ENCODE results near the gene LMAN2L.

LMAN2L gene

GRCh38 chr2:96739633-96740428, at the start of gene LMAN2L:
TSS of gene LMAN2L (minus strand) at chr2:96740064. CDS start at chr2:96740040, 24 bp downstream.
- ChIA-PET POLR2A (ENCODE audit: low non-redundant PET) (no interaction called here), CTCF (interaction anchor here (1.0 kb wide), 1 partner anchor 74 kb away, joined by 3 read pairs; no protein-coding TSS in a partner anchor)
- TF ChIP-seq CTCF (conservative IDR thresholded peaks at IDR 0.05; ENCODE audit: low read depth): no peak
- peak within 1 kb of the TSS; percentile 74 for H3K27ac ChIP-seq
- DNase-seq (ENCODE audit: low spot score): peak; percentile 97

- peak overlapping the region; percentile 79 for H3K27ac ChIP-seq
- no peak for DNase-seq (ENCODE audit: low spot score)
- ChIA-PET CTCF (interaction anchor here (1.2 kb wide), 1 partner anchor 12 kb away, joined by 4 read pairs; no protein-coding TSS in a partner anchor), POLR2A (ENCODE audit: low non-redundant PET) (no interaction called here)
- no peak for TF ChIP-seq CTCF (conservative IDR thresholded peaks at IDR 0.05; ENCODE audit: low read depth)
These were observed 49.4 kb upstream of the LMAN2L start for GRCh38 chr2:96789245-96789617.

GRCh38 chr2:96788442-96789244, 48.8 kb upstream of the LMAN2L start:
- DNase-seq (ENCODE audit: low spot score): peak; percentile 15
- CTCF ChIA-PET: interaction anchor here (0.6 to 1.2 kb wide), 4 partner anchors 12 to 440 kb away, joined by 3 to 4 read pairs (median 3); no protein-coding TSS in a partner anchor
- TF ChIP-seq CTCF (conservative IDR thresholded peaks at IDR 0.05; ENCODE audit: low read depth): no peak
- H3K27ac ChIP-seq: peak overlapping the region; percentile 79
- POLR2A ChIA-PET (ENCODE audit: low non-redundant PET): interaction anchor here (0.5 kb wide), 1 partner anchor 454 kb away, joined by 5 read pairs; no protein-coding TSS in a partner anchor

GRCh38 chr2:96787411-96787810, 47.5 kb upstream of the LMAN2L start:
- DNase-seq (ENCODE audit: low spot score): no peak
- ChIA-PET POLR2A (ENCODE audit: low non-redundant PET) (no interaction called here), CTCF (no interaction called here)
- H3K27ac ChIP-seq: peak overlapping the region; percentile 79
- no peak for TF ChIP-seq CTCF (conservative IDR thresholded peaks at IDR 0.05; ENCODE audit: low read depth)

GRCh38 chr2:96783388-96783787, 43.5 kb upstream of the LMAN2L start:
- no peak for TF ChIP-seq CTCF (conservative IDR thresholded peaks at IDR 0.05; ENCODE audit: low read depth)
- POLR2A ChIA-PET (ENCODE audit: low non-redundant PET): no interaction called here
- CTCF ChIA-PET: no interaction called here
- DNase-seq (ENCODE audit: low spot score): no peak
- no peak overlapping the region for H3K27ac ChIP-seq

- DNase-seq (ENCODE audit: low spot score): no peak
- CTCF ChIA-PET: no interaction called here
- POLR2A ChIA-PET (ENCODE audit: low non-redundant PET): no interaction called here
- no peak for TF ChIP-seq CTCF (conservative IDR thresholded peaks at IDR 0.05; ENCODE audit: low read depth)
- H3K27ac ChIP-seq: no peak overlapping the region
These were observed 35.3 kb upstream of the LMAN2L start for GRCh38 chr2:96775160-96775559.
